HG03045 (cell line): Measurements from ENCODE around the gene TMEM94.

Source experiments
- ATAC-seq: cut with Tn5 transposase; IDR thresholded peaks from one replicate; pipeline ENCODE4 v1.9.1; 2021; ENCODE audit warnings: mild to moderate bottlenecking, moderate library complexity; ENCODE audit not compliant: unreplicated experiment

The TMEM94 gene

DNA sequence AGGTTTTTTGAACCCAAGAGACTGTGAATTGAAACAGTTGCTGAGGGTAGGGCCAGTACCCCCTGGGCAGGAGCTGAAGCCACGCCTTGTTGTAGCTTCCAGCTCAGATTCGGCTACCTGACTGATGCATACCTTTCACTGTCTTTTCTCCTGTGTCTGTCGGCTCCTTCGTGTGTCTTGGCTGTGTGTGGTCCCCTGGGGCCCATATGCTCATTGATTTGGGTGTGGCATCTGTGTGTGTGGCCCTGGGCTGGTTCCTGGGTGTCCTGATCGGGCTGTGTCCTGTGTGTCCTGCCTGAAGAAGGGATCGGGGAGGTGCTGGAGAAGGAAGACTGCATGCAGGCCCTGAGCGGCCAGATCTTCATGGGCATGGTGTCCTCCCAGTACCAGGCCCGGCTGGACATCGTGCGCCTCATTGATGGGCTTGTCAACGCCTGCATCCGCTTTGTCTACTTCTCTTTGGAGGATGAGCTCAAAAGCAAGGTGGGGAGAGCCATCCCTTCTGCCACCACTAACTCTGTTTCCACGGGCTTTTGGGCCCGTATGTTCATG lies 38.0 kb downstream of the TMEM94 start:
- no peak for ATAC-seq

DNA sequence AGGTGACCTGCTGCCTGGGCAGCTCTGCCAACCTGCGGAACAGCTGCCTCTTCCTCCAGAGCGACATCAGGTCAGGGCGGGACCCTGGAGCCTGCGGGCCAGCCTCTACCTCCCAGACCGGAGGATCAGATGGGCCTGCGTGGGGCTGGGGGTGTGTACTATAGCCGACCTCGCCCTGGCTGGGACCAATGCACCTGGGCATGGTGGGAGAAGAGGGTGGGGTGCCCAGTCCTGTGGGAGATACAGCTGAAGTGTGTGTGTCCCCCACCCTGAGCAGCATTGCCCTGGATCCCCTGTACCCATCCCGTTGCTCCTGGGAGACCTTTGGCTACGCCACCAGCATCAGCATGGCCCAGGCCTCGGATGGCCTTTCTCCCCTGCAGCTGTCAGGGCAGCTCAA lies 39.6 kb downstream of the TMEM94 start:
- ATAC-seq = no peak

DNA sequence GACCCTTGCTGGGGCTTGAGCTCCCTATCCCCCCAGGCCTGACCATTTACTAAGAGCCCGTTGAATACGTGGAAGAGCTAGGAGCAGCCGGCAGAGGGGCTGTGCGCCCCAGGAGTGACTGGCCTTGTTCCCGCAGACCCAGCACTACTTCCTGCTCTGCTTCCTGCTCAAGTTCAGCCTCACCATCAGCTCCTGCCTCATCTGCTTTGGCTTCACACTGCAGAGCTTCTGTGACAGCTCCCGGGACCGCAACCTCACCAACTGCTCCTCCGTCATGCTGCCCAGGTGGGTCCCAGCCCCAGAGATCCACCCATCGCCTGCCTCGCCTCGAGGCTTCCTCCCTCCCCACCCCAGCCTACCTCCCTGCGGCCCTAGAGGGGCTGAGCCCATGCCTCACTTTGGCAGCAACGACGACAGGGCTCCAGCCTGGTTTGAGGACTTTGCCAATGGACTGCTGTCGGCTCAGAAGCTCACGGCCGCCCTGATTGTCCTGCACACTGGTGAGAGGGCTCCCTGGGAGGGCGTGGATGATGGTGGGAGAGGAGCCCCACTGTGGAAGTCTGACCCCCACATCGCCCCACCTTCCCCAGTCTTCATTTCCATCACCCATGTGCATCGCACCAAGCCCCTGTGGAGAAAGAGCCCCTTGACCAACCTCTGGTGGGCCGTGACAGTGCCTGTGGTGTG lies 41.7 kb downstream of the TMEM94 start:
- ATAC-seq = no peak

DNA sequence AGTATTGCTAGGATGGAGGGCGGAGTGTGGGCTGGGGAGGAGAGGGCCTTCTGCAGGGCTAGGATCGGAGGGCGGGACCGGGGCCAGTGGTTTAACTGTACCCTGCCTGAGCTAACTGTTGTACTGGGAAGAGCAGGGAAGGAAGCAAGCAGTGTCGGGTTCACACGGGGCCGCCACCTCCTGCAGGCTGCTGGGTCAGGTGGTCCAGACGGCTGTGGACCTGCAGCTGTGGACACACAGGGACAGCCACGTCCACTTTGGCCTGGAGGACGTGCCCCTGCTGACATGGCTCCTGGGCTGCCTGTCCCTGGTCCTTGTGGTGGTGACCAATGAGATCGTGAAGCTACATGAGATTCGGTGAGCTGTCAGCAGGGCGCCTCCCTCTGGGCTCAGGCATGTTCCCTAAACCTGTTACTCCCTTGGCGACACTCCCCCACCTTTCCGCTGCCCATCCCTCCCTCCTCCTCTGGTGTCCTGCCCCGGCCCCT lies 42.3 kb downstream of the TMEM94 start:
- no peak for ATAC-seq

DNA sequence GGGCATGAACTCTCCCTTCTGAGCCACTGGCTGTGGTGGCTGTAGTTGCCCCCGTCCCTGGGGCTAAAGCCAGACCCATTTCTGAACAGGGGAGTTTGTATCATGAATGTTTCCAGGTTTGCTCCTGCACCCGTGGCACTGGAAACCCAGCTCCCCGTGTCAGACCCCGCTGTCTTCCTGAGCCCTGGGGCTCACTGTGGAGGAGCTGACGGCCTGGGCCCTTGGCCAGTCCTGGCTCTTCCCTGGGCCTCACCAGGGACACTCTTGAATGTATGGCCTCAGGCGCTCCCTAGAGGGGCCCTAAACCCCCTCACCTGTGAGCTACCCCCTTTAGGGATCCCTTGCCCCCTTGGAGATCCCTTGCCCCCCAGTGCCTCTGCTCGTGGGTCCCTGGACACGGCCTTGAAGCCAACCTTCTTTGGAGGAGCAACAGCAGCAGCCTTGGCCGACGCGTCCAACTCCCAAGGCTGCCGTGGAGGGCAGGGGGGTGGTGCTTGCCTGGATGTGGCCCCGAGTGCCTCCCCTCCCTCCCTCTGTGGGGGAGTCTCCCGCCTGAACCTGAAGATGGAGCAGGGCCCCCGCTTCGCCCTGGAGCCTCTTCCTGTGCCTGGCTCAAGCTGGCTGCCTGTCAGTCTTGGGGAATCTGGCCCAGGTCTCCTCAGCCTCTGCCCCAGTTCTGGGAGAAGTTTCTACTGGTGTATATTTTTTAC lies 43.0 kb downstream of the TMEM94 start:
- ATAC-seq = no peak

DNA sequence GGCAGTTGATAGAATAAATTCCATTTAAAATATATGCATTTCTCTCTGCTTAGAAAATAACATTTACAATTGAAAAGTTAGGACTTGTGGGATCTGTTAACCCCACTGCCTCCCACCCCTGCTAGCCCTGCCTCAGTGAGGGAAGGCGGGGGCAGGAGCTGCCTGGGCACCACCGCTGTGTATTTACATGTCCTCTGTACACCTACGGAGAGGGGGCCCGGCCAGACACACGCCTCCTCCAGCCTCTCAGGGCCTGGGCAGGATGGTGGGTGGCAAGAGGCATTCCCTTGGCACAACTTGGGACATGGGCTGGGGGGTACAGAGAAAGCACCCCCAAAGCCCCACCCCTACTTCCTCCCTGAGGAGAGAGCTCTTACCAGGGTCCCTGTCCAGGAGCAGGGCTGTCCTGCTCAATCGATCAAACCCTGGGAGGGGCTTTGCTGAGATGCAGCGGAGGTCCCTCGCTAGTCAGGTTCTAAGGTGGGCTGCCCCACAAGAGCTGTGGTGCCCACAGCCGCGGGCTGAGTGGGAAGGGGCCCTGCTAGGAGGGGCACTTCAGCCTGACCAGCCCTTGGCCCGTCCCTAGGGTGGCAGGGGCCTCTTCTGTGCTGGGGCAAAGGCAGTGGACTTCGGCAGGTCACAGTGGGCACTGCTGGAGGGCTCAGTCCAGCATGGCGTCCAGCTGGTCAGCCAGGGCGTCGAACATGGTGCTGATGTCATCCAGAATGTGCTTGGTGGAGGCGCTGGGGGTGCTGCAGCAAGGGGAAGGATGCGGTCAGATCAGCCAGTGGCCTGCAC lies 44.2 kb downstream of the TMEM94 start:
- no peak for ATAC-seq

DNA sequence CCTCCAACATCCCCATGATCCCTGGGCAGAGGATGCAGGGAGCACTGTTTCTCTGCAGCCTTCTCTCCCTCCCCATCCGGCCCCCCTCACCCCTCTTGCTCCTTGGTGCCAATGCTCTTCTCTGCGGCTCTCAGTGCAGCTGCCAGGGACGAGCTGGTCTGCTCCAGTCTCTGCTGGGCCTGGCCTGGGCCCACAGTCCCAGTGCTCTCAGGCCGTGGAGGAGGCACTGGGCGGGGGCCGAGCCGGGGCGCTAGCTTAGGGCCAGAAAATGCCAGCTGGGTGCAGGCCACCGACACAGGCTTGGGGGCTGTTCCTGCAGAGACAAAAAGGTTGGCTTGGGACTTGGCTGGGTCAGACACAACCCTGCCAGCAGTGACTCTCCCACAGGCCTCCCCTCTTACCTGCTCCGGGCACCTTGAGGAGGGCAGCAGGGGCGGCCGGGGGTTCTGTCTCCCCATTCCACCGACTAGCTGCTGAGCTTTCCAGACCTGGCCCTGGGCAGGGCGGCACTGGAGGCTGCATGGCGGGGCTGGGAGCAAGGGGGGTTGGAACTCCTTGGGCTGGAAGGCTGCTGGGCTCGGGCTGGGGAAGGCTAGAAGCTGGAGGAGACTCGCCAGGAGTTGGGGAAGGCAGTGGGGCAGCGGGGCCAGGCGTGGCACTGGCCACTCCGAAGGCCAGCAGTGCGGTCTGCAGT lies 45.1 kb downstream of the TMEM94 start:
- no peak for ATAC-seq

DNA sequence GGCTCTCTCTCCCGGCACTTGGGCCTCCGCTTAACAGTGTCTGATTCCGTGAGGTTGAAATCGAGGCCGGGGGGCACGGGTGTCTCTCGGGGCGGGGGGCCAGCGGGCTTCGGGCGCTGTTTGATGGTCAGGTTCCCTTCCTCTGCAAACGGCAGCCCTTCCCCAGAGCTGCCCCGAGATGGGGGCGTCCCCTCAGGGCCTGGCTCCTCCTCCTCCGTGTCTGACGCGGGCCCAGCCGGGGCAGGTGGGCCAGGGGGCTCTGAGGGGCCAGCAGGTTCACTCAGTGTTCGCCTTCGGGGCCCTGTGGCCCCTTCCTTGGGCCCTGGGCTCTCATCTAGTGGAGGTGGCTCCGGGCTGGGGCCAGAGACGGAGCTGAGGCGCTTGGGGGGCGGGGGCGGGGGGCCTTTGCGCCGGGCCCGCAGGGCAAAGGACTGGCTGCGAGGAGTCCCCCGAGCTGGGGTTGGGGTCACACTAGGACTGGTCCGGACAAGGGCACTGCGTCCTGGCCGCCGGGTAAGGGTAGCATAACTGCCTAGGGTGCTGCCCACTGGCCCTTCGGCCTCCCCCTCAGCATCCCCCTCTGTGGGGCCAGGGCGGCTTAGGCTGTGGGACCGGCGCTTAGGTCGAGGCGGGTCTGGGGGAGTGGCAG lies 45.8 kb downstream of the TMEM94 start:
- ATAC-seq = no peak

DNA sequence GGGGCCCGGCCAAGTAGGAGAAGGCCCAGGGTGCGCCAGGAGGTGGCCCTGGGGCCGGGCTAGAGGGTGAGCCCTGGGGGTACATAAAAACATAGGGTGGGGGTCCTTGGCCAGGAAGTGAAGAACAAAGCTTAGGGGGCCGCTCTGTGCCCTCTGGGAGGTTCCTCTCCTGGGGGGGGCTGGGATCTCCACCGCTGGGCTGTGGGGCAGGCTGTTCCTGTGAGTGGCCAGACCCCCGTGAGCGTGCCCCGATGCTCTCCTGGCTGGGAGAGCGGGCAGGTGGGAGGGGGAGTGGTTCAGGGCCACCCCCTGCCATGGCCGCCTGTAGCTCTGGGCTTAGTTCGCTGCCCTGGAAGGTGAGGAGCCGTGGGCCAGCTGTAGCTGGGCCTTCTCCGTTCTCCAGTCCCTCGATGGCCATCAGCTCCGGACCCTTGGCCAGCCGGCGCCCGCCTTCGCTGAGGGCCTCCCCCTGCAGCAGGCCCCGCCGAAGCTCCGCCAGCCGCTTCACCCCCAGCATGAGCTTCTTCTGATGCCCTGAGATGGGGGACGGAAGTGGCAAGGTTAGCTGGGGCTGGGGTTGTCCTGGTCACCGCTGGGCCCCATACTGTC lies 46.4 kb downstream of the TMEM94 start:
- ATAC-seq = no peak

DNA sequence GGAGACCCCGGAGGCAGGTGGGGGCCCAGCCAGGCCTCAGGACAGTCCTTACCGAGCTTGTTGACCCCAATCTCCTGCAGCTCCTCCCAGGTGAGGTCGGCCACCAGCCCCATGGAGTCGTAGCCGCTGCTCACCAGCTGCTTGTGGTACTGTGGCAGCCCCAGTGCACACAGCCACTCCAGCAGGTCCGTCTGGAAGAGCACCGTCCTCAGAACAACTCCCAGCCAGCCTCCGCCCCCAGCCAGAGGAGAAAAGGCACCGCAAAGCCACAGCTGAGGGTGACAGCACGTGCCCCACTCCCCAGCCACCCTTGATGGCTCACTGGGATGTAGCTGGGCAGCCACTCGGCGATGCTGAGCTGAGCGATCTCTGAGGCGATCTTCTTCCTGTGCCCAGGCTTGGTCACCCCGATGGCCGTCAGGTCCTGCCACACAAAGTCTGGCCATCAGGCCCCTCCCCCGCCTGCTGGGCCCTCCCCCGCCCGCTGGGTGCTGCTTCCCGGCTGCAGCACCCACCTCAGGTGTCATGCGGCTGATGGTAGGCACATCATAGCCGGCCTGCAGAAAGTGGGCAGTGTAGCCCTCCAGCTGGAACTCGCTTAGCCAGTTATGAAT lies 47.0 kb downstream of the TMEM94 start:
- no peak for ATAC-seq

DNA sequence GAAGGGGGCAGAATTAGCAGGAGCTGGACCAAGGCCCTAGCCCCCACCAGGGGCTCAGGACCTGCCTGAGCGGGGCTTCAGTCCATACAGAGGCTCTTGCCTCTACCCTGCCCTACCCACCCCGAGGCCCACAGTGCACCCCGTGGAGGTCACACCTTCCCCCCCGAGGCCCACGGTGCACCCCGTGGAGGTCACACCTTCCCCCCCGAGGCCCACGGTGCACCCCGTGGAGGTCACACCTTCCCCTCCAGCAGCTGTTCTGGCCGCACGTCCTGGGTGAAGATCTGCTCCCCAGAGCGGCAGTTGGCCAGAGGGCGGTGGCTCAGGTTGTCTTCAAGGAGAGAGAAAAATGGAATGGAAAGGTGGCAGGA lies 47.5 kb downstream of the TMEM94 start:
- no peak for ATAC-seq

DNA sequence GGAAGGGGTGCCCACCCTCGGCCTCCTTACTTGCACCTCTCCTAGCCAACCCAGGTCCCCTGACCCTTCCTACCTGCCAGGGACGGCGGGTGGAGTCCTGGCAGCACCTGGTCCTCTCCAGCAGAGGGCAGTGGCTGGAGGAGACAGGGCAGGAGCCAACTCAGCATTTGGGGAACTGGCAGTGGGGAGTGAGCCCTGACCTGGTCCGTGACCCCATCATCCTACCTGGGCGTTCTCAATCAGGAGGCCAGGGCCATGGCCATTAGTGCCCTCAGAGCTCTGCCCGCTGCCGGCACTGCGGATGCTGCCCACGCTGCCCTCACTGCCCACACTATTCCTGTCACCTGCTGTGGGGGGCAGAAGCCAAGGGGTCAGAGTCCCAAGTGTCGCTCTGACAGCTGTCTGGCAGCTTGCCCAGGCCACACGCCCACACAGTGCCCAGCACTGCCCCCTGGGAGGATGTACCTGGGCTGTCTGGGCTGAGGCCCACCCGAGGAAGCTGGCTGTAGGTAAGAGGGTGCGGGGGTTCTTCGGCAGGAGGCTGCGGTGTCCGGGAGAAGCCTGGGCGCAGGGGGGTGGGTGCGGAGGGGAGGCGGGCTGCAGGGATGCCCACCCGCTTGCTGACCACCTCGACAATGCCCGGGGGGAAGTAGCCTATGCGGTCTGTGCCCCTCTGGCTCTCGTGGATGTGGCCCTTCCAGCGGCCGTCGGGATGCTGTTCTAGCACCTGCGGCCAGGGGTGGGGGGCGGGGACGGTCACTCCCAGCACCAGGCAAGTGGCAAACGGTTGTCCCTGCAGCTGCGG lies 48.1 kb downstream of the TMEM94 start:
- no peak for ATAC-seq

DNA sequence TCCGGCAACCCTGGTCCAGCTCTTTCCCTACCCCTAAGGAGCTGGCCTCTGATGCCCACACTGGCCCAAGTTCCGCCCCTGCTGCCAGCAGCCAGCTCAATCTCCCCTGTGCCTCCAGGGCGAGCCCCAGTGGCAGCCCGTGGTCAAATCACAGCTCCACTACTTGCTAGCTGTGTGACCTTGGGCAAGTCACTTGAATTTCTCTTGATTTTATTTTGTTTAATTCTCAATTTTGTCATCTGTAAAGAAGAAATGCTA lies 48.6 kb downstream of the TMEM94 start:
- ATAC-seq = no peak

DNA sequence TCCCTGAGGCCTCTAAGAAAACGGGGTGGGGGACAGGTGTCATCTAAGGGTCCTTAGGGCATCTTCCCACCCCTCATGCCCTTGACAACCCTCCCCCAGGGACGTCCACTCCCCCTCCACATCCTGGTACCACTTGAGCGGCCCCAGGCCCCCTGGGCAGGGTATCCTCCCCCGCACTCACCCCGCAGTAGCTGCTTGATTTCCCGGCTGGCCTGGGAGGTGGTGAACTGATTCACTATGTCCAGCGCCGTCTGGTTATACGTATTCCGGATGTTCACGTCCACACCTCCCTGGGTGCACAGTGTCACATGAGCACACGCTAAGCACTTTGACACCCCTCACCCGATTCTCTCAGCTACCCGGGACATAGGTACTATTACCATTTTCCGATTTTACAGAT lies 49.2 kb downstream of the TMEM94 start:
- ATAC-seq = no peak

DNA sequence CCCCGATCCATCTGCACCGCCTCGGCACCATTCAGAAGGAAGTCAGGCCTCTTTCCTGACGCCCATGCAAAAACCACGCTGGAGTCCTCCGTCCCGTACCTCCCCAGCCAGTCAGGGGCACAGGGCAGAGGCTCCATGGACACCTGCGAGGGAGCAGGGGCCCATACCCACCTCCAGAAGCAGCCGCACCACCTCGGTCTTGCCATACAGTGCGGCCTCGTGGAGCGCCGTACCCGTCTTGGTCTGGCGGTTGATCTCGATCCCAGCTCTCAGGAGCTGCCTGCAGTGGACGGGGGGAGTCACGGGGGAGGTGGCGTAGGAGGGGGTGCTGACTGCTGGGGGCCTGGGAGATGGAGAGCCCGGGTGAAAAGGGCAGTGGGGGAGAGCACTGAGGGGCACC lies 49.7 kb downstream of the TMEM94 start:
- no peak for ATAC-seq

DNA sequence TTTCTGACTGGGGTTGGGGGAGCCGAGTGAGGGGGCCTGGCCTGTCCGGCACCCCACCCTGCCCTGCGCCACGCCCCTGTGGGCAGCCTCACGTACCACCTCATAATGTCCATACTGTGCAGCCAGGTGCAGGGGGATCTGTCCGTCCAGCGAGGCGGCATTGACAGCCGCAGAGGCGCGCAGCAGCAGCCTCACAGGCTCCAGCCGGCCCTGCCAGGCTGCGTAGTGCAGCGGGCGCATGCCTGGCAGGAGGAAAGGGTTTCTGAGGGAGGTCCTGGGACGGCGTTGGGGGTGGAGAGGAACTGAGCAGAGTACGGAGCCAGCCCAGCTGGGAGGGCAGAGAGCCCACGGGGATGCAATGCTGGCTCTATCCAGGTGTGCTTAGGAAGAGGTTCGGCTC lies 50.5 kb downstream of the TMEM94 start:
- ATAC-seq = no peak

DNA sequence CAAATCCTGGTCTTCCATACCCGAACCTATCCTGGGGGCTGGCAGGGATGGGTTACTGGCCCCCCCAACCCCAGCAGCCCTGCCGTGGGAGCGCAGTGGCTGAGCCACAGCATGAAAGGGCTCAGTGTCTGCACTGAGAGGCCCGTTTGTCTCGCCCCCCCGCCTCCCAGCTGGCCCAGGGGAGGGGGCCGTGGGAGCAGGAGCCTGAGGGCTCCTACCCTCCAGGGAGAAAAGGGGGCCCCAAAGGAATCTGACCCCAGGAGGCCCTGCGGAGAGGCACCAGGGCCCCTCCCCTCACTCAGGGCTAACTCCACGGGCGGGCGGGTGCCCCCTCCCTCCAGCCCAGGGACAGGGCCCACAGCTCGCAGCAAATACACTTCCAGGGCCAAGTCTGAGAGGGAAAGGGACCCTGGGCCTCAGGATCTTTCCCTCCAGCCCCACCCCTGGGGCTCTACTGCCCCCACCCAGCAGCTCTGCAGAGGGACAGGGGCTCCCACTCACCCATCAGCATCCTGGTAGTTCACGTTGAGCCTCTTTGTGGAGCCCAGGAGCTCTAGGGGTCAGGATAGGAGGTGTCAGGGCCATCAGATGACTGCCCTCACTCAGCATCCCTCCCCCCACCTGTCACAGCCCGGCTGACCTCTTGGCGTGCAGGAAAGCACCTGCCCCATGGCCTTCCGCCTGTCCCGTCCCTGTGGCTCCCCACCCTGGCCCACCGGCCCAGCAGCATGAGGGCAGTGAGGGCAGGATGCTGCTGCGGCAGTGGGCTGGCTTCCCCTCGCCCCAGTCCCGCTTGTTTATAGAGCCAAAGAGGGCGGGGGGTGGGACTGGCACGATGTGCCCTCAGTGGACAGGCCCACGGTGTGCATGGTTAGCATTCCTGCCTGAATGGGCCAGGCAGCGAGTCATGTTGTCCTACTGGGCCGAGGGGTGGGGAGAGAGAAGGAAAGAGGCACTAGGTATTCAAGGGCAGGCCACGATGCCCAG lies 51.6 kb downstream of the TMEM94 start:
- ATAC-seq = no peak

DNA sequence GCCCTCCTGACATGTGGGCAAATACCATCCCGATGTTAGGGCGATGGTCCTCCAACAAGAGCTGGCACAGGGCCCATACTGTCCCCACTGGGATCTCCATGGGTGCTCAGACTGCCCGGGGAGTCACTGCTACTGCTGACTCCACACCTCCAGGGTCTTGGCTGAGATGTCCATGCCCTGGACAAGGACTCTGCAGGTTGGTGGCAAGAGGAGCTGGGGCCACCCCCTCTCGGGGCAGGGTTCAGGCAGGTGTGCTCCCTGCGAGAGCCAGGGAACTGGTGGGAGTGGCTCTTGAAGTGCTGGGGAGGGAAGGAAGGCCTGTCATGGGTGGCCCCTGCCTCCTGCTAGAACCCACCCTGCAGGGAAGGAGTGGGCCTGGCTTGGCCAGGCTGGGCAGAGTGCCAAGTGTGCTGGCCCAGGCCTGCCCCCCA lies 52.5 kb downstream of the TMEM94 start:
- no peak for ATAC-seq
